Tibial nerve (tissue), 3 donors: ENCODE data around the gene ADGB.

Experiments used
- POLR2A ChIP-seq, 2 donors: fragments of 450-650 bp; IDR thresholded peaks; one replicate each; pipeline ENCODE4 v1.6.1; 2017; ENCODE audit warnings: antibody characterized with exemption in 2 of 2, mild to moderate bottlenecking in 2 of 2, moderate library complexity in 2 of 2
- TF ChIP-seq, protein P1 (sequence below), 5 experiments: fragments of 200-600 bp in 3 of 5; fragments of 450-650 bp in 2 of 5; sonication (generic) in 3 of 5; IDR thresholded peaks; one replicate each; pipeline ENCODE4 v1.5.1; 2016 to 2019; ENCODE audit warnings: antibody characterized with exemption in 5 of 5, mild to moderate bottlenecking in 3 of 5, moderate library complexity in 2 of 5

DNA sequence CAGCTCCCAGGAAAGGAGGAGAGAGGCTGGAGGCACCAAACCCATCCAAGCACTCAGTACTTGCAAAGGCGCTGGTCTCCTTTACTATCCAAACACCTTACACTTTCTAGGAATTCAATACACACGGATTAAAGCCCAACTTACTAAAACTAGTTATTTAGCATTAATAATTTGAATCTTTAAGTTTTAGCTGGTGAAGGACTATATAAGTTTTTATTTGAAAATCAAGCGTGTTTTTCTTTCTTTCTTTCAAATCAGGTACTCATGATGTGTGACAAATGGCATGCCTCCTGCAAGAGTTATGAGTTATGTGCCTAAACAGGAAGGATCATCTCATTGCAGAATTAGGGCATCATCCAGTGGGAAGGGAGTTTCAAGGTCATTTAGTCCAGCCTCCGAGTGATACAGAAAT, 263.7 kb downstream of the ADGB start:
- TF ChIP-seq, protein P1, sequence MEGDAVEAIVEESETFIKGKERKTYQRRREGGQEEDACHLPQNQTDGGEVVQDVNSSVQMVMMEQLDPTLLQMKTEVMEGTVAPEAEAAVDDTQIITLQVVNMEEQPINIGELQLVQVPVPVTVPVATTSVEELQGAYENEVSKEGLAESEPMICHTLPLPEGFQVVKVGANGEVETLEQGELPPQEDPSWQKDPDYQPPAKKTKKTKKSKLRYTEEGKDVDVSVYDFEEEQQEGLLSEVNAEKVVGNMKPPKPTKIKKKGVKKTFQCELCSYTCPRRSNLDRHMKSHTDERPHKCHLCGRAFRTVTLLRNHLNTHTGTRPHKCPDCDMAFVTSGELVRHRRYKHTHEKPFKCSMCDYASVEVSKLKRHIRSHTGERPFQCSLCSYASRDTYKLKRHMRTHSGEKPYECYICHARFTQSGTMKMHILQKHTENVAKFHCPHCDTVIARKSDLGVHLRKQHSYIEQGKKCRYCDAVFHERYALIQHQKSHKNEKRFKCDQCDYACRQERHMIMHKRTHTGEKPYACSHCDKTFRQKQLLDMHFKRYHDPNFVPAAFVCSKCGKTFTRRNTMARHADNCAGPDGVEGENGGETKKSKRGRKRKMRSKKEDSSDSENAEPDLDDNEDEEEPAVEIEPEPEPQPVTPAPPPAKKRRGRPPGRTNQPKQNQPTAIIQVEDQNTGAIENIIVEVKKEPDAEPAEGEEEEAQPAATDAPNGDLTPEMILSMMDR (IDR thresholded peaks at IDR 0.05), result no peak
- TF ChIP-seq POLR2A (IDR thresholded peaks at IDR 0.05), result no peak
